LNCaP clone FGC (cell line): ENCODE data around the gene AIG1.

Source experiments
- DNase-seq: peaks from one replicate; pipeline ENCODE4 v3.0.0-alpha.2; 2011; ENCODE audit warnings: low read depth
- H3K4me3 ChIP-seq: 2 replicates; pipeline ENCODE4 v1.5.1; 2011; ENCODE audit warnings: mild to moderate bottlenecking, low read depth, low read length, control low read depth
- TF ChIP-seq, protein P1 (sequence below): IDR thresholded peaks from 2 replicates; pipeline ENCODE4 v1.5.1; 2012; ENCODE audit warnings: mild to moderate bottlenecking; ENCODE audit not compliant: control insufficient read depth, insufficient read depth; ENCODE audit errors: extremely low read depth

Gene AIG1

DNA sequence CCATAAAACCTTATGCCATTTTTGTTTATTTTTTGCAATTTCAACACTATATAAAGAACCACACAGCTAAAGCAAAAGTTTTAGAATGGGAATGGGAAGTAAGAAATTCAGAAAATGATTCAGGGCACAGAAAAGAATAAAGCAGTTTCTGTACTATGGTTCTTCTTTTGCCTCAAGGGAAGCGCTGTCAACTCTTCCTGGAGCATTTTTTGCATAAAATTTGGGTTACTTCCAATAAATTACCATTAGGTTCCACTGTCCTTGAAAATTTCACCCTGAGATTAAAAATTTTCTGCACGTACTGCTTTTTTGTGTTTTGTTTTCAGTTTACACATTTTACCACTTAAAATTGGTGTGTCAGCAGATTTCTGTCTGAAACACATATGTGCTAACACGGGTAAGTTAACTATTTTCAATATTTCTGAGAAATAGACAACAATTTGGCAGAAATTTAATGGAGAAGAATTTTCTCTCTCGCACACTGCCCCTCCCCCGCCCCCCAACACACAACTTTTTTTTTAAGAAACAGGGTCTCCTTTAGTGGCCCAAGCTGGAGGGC, 310.2 kb downstream of the AIG1 start:
- H3K4me3 ChIP-seq, result no peak overlapping the region
- TF ChIP-seq, protein P1, sequence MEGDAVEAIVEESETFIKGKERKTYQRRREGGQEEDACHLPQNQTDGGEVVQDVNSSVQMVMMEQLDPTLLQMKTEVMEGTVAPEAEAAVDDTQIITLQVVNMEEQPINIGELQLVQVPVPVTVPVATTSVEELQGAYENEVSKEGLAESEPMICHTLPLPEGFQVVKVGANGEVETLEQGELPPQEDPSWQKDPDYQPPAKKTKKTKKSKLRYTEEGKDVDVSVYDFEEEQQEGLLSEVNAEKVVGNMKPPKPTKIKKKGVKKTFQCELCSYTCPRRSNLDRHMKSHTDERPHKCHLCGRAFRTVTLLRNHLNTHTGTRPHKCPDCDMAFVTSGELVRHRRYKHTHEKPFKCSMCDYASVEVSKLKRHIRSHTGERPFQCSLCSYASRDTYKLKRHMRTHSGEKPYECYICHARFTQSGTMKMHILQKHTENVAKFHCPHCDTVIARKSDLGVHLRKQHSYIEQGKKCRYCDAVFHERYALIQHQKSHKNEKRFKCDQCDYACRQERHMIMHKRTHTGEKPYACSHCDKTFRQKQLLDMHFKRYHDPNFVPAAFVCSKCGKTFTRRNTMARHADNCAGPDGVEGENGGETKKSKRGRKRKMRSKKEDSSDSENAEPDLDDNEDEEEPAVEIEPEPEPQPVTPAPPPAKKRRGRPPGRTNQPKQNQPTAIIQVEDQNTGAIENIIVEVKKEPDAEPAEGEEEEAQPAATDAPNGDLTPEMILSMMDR, result no peak
- no peak for DNase-seq

DNA sequence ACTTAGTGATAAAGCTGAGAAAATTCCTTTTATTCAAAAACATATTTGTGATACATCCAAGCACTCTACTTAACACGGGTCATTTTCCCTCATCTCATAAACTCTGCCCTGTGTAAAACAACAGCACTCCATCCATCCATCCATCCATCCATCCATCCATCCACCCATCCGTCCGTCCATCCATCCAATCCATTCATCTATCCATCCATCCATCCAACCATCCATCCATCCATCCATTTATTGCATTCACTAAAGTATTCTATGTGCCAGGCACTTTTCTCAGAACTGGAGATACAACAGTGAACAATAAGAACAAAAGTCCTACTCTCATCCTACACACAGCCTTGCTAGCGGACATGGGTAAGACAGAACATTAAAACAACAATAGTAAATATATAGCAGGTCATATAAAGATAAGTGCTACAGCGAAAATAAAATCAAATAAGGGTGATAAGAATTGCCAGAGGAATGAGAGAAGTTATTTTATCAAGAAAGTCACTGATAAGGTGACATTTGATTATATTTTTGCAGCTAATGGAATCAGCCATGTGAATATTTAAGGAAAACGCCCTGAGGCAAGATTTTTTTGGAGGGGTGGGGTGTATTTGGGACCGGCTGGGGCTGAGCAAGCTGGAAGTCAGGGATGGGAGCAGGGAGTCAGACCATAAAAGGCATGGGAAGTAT, 311.7 kb downstream of the AIG1 start:
- no peak overlapping the region for H3K4me3 ChIP-seq
- no peak for DNase-seq
- TF ChIP-seq, protein P1, result no peak

DNA sequence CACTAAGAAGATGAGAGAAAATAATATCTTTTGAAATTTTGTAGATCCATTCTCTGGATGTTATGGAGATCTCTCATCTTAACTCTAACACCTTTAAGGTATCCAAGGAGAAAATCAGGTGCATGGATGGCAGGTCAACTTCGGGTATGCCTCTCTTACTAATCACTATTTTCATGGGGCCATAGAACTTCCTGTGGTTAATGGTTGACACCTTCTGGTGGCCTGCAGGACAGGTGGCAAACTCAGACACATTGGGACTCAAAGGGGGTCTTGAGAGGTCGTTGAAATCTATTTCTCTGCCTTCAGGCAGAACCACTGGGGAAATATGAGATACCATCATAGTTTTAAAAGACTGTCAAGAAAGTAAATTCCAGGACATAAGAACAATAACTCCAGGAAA, 313.3 kb downstream of the AIG1 start:
- TF ChIP-seq, protein P1, result no peak
- H3K4me3 ChIP-seq, result no peak overlapping the region
- no peak for DNase-seq

DNA sequence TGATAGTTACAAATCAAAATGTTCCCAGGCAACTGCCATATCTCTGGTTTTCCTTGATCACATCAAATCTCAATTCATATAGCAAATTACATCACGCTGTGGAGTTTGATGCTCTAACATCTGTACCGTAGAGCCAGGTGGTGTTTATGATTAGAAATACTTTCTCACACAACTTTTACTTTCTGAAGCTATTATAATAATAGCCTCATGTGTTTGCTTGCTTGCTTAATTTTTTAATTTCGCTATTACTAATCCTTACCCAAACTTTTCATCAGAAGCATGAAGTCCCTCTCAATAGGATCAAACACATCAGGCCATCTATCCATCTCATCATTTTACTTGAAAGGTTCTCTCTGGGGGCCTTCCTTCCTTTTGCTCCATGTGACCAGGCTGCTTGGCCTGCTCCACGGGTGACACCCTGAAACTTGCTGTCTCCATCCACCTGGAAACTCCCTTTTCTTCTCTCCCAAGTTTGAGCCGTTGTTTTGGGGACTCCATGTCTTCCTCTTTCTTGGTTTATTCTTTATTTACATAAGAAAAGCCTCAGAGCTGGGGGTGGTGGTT, 314.4 kb downstream of the AIG1 start:
- TF ChIP-seq, protein P1, result no peak
- no peak overlapping the region for H3K4me3 ChIP-seq
- DNase-seq, result no peak

DNA sequence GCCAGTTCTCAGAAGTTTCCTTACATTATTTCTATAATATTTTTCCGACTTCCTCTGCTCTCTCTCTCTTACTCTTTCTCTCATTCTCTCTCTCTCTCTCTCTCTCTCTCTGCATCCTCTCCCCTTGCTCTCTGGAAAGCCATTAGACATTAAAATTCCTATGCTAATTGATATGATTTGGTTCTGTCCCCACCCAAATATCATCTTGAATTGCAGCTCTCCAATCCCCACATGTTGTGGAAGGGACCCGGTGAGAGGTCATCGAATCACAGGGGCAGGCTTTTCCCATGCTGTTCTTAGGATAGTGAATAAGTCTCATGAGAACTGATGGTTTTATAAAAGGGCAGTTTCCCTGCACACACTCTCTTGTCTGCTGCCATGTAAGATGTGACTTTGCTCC, 315.7 kb downstream of the AIG1 start:
- no peak overlapping the region for H3K4me3 ChIP-seq
- no peak for DNase-seq
- TF ChIP-seq, protein P1, result no peak

DNA sequence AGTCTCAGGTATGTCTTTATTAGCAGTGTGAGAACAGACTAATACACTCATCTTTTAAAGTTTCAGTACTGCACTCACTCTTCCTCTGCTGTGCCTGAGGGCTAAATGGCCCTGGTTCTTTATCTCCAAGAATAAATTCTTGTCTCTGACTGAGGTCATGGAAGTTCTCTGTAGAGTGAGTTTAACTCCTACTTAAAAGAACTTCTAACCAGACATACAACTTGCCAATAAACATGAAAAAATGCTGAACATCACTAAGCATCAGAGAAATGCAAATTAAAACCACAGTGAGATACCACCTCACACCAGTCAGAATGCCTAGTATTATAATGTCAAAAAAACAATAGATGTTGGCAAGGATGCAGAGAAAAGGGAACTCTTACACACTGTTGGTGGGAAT, 316.2 kb downstream of the AIG1 start:
- TF ChIP-seq, protein P1, result no peak
- no peak for DNase-seq
- no peak overlapping the region for H3K4me3 ChIP-seq
